Thyroid gland (tissue), 4 donors: ENCODE measurements around the gene ANKRD36. TPM values are rescaled to one million over a fixed set of nuclear protein-coding genes. Genes with fewer than 3 reads are reported as not detected.
"Not testable (repeated sequence)": the region's sequence is repeated elsewhere in the genome, so short reads cannot be mapped to it uniquely, and the experiment has no call there.

ENCODE experiments used
- DNase-seq, 2 donors: peaks; one replicate each; pipeline ENCODE4 v3.0.0-alpha.2; 2019
- H3K27ac ChIP-seq, 3 donors: fragments of 200-600 bp; sonication (generic); 1 replicate in 2 of 3; 2 replicates in 1 of 3; pipeline ENCODE4 v1.5.1; 2016 to 2019; ENCODE audit warnings: mild to moderate bottlenecking in 1 of 3, moderate library complexity in 1 of 3
- H3K27me3 ChIP-seq: fragments of 200-600 bp; sonication (generic); one replicate; pipeline ENCODE4 v1.5.1; 2019
- H3K36me3 ChIP-seq, 2 donors: fragments of 200-600 bp; sonication (generic); one replicate each; pipeline ENCODE4 v1.5.1; 2016 to 2019
- H3K4me1 ChIP-seq, 2 donors: fragments of 200-600 bp; sonication (generic); one replicate each; pipeline ENCODE4 v1.5.1; 2017 to 2019
- H3K4me3 ChIP-seq, 3 donors: fragments of 200-600 bp; sonication (generic); replicated peaks in 1 of 3; 1 replicate in 2 of 3; 2 replicates in 1 of 3; pipeline ENCODE4 v1.5.1; 2016; ENCODE audit warnings: mild to moderate bottlenecking in 1 of 3
- H3K9me3 ChIP-seq: fragments of 200-600 bp; sonication (generic); one replicate; pipeline ENCODE4 v1.5.1; 2017
- WGBS, 2 donors: methylation state at CpG; one replicate each; pipeline ENCODE4 v1.1.5; 2017; 5-methylcytosine and 5-hydroxymethylcytosine counted together
- intact Hi-C: fragments of 100-400 bp; cut with DNase I; formaldehyde crosslinking; loops from one replicate; pipeline ENCODE4 v1.15.1; 2023
- small RNA-seq: library from RNA; depleted of rRNA; stranded (forward); fragments of <200 nt; gene quantifications from one replicate; pipeline ENCODE3, GENCODE V24; 2016
- total RNA-seq, 4 donors: library from RNA; depleted of rRNA; stranded (reverse); fragments of >200 nt; gene quantifications; one replicate each; pipeline ENCODE4 v1.2.3, GENCODE V29; 2016

Gene ANKRD36
- total RNA-seq, 4 donors from 2014 or later: 27.4 to 36.3 (median 31.7) TPM

DNA sequence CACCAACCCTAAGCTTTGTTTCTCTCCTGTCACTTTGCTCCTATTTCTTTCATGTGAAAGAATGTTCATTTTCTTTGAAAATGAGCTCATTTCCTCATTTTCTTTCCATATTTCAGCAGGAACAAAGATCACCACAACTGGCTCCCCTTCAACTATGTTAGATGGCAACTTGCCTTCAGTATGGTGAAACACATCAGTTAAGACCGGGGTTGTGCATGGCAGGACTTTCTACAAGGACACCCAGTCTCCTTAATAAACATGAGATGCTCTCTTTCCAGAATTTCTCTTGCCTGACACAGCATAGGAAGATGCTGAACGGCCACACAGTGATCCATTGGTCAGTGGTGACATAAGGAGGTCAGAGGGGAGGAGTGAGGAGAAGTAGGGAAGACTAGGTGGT lies 172.2 kb downstream of the ANKRD36 start:
- H3K27me3 ChIP-seq, H3K27ac ChIP-seq, H3K4me1 ChIP-seq, H3K36me3 ChIP-seq, intact Hi-C loops, H3K9me3 ChIP-seq, H3K4me3 ChIP-seq, DNase-seq: not testable (repeated sequence)
- no CpG with 5 or more reads among the region's 2 CpGs for WGBS, 2 donors

- intact Hi-C loops, H3K4me3 ChIP-seq, H3K27me3 ChIP-seq, H3K36me3 ChIP-seq, H3K27ac ChIP-seq, H3K4me1 ChIP-seq, DNase-seq, H3K9me3 ChIP-seq: not testable (repeated sequence)
- WGBS, 2 donors: 89 to 92% methylated on average over 1 of the region's 1 CpG
These were observed 180.7 kb downstream of the ANKRD36 start for GRCh38 chr2:97293687-97294086.

Small RNA genes within 50 kb of the gene (small RNA-seq; reads per million reads assigned to genes)
- not detected for gene RN7SL313P

Other genes starting within 250 kb of the ANKRD36 start
- 10 to 100 TPM; 14.5 to 21.7 (median 19.3) TPM for gene SEMA4C, start 243.1 kb upstream of the ANKRD36 start, total RNA-seq
- gene FAM178B, start 126.6 kb upstream of the ANKRD36 start, total RNA-seq: not detected
- gene FAHD2B, start 18.3 kb upstream of the ANKRD36 start, total RNA-seq: 1 to 10 TPM in 3 of 4 donors, not detected in 1; 1.8 to 7.1 (median 4.2) TPM